OCI-LY3 (cell line): ENCODE results near the gene EHBP1.

Experiments used
- H2AFZ ChIP-seq: fragments of 200-600, 300-600 bp; shearing (Covaris generic); 2 replicates; pipeline ENCODE4 v1.6.0; 2014; ENCODE audit warnings: antibody characterized with exemption, low read depth, low read length
- H3K27ac ChIP-seq: fragments of 200-600, 300-600 bp; sonication (generic); 2 replicates; pipeline ENCODE4 v1.5.1; 2014; ENCODE audit warnings: mild to moderate bottlenecking, low read length, moderate library complexity, mixed read lengths
- H3K27me3 ChIP-seq: fragments of 200-600, 300-600 bp; sonication (generic); 2 replicates; pipeline ENCODE4 v1.6.1; 2014; ENCODE audit warnings: low read depth, low read length, mixed read lengths
- H3K36me3 ChIP-seq: fragments of 200-600, 300-600 bp; sonication (generic); replicated peaks from 2 replicates; pipeline ENCODE3; 2014; ENCODE audit warnings: low read depth, low read length, mixed read lengths
- H3K4me1 ChIP-seq: fragments of 300-600, 200-600 bp; sonication (generic); 2 replicates; pipeline ENCODE4 v1.6.1; 2014; ENCODE audit warnings: low read length, mixed read lengths
- H3K4me2 ChIP-seq: fragments of 200-600, 300-600 bp; sonication (generic); 2 replicates; pipeline ENCODE4 v1.6.1; 2014; ENCODE audit warnings: low read length, mixed read lengths
- H3K4me3 ChIP-seq: fragments of 300-600, 200-600 bp; sonication (generic); 2 replicates; pipeline ENCODE4 v1.5.1; 2014; ENCODE audit warnings: antibody characterized with exemption, mild to moderate bottlenecking, low read length, moderate library complexity
- H3K79me2 ChIP-seq: fragments of 300-600, 200-600 bp; shearing (Covaris generic); 2 replicates; pipeline ENCODE4 v1.6.1; 2014; ENCODE audit warnings: mild to moderate bottlenecking, low read length, mixed read lengths
- H3K9ac ChIP-seq: fragments of 300-600, 200-600 bp; shearing (Covaris generic); 2 replicates; pipeline ENCODE4 v1.6.0; 2014; ENCODE audit warnings: mild to moderate bottlenecking, low read length, moderate library complexity
- H3K9me3 ChIP-seq: fragments of 200-600, 300-600 bp; shearing (Covaris generic); 2 replicates; pipeline ENCODE4 v1.6.1; 2014; ENCODE audit warnings: low read length, mixed read lengths; ENCODE audit not compliant: insufficient read depth
- H4K20me1 ChIP-seq: fragments of 200-600, 300-600 bp; sonication (generic); 2 replicates; pipeline ENCODE4 v1.6.1; 2016; ENCODE audit warnings: low read length, mixed read lengths; ENCODE audit not compliant: insufficient read depth
- EZH2phosphoT487 ChIP-seq: fragments of 200-600 bp; shearing (Covaris generic); IDR thresholded peaks from 2 replicates; pipeline ENCODE4 v1.6.1; 2018; ENCODE audit warnings: antibody characterized with exemption, mixed run types, low read depth
- TF ChIP-seq, protein P1 (sequence below): fragments of 200-600, 300-600 bp; sonication (generic); IDR thresholded peaks from 2 replicates; pipeline ENCODE4 v1.5.1; 2014; ENCODE audit warnings: antibody characterized with exemption, low read length, low read depth

EHBP1 gene

DNA sequence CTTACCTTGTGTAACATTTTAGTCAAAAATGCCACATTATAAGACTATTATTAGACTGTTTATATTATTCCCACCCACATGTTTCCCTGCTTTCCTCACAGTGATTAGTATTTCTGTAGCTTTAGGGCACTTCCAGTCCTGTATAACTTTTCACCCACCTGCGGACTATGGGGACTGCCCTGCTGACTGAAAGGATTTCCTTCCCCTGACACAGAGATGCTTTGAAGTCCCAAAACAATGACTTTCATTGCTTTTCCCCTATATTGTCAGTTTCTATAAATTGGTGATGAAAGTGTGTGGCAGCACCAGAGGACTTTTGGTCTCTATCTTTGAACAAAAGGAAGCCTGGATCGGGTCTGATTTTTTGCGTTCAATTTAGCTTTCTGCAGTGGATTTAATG, 286.1 kb downstream of the EHBP1 start:
- no peaks in the 10 kb centered on the region for H3K4me1 ChIP-seq
- no peaks in the 10 kb centered on the region for H3K79me2 ChIP-seq
- H3K36me3 ChIP-seq = no peaks in the 10 kb centered on the region
- no peak overlapping the region for H3K4me3 ChIP-seq
- no peak overlapping the region for H3K9ac ChIP-seq
- H3K27ac ChIP-seq = no peak overlapping the region
- TF ChIP-seq EZH2phosphoT487 = no peak
- TF ChIP-seq, protein P1, sequence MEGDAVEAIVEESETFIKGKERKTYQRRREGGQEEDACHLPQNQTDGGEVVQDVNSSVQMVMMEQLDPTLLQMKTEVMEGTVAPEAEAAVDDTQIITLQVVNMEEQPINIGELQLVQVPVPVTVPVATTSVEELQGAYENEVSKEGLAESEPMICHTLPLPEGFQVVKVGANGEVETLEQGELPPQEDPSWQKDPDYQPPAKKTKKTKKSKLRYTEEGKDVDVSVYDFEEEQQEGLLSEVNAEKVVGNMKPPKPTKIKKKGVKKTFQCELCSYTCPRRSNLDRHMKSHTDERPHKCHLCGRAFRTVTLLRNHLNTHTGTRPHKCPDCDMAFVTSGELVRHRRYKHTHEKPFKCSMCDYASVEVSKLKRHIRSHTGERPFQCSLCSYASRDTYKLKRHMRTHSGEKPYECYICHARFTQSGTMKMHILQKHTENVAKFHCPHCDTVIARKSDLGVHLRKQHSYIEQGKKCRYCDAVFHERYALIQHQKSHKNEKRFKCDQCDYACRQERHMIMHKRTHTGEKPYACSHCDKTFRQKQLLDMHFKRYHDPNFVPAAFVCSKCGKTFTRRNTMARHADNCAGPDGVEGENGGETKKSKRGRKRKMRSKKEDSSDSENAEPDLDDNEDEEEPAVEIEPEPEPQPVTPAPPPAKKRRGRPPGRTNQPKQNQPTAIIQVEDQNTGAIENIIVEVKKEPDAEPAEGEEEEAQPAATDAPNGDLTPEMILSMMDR = no peak
- no peak overlapping the region for H3K4me2 ChIP-seq
- H3K27me3 ChIP-seq = no peaks in the 10 kb centered on the region
- no peaks in the 10 kb centered on the region for H3K9me3 ChIP-seq
- no peaks in the 10 kb centered on the region for H4K20me1 ChIP-seq
- no peak overlapping the region for H2AFZ ChIP-seq

DNA sequence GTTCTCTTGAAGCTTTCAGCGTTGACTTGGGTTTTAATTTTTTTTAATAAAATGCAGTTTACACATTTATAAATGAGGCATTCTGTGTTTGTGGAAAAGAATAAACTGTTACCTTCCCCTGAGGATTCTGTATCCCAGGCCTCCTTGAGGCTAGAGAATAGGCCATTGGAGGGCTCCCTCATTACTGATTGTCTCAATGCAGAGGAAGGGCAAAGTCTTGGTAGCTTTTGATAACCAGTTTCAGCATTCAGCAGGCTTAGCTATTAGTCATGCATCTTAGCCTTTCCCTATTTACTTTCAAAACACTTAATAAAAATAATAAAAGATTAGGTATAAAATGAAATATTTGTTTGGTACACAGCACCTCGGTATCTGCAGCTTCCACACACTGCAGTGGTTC, 287.0 kb downstream of the EHBP1 start:
- H3K27me3 ChIP-seq = no peaks in the 10 kb centered on the region
- H3K36me3 ChIP-seq = no peaks in the 10 kb centered on the region
- H2AFZ ChIP-seq = no peak overlapping the region
- no peak overlapping the region for H3K4me3 ChIP-seq
- H4K20me1 ChIP-seq = no peaks in the 10 kb centered on the region
- no peaks in the 10 kb centered on the region for H3K4me1 ChIP-seq
- H3K79me2 ChIP-seq = no peaks in the 10 kb centered on the region
- no peak overlapping the region for H3K9ac ChIP-seq
- H3K27ac ChIP-seq = no peak overlapping the region
- H3K4me2 ChIP-seq = no peak overlapping the region
- TF ChIP-seq, protein P1 = no peak
- TF ChIP-seq EZH2phosphoT487 = no peak
- no peaks in the 10 kb centered on the region for H3K9me3 ChIP-seq

DNA sequence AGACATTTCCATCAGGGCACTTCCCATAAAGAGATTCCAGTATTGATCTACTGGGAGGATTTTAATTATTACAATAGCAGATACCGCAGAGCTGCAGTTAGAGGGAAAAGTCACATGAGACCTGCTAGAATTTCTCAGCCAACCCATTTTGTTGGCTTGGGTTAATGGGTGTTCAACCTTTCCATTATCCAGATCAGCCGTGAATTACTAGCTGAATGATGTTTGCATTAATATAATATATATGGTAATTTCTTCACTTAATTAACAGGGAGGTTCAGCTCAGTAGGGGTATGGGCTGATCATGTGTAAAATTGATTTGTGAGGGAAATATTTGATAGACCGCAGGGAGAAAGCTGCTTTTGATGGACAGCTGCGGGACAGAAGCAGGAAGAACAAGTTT, 288.7 kb downstream of the EHBP1 start:
- H3K4me1 ChIP-seq = no peaks in the 10 kb centered on the region
- H3K36me3 ChIP-seq = no peaks in the 10 kb centered on the region
- H2AFZ ChIP-seq = no peak overlapping the region
- no peaks in the 10 kb centered on the region for H4K20me1 ChIP-seq
- H3K79me2 ChIP-seq = no peaks in the 10 kb centered on the region
- TF ChIP-seq, protein P1 = no peak
- TF ChIP-seq EZH2phosphoT487 = no peak
- no peaks in the 10 kb centered on the region for H3K9me3 ChIP-seq
- H3K9ac ChIP-seq = no peak overlapping the region
- H3K4me3 ChIP-seq = no peak overlapping the region
- no peak overlapping the region for H3K4me2 ChIP-seq
- no peak overlapping the region for H3K27ac ChIP-seq
- no peaks in the 10 kb centered on the region for H3K27me3 ChIP-seq

DNA sequence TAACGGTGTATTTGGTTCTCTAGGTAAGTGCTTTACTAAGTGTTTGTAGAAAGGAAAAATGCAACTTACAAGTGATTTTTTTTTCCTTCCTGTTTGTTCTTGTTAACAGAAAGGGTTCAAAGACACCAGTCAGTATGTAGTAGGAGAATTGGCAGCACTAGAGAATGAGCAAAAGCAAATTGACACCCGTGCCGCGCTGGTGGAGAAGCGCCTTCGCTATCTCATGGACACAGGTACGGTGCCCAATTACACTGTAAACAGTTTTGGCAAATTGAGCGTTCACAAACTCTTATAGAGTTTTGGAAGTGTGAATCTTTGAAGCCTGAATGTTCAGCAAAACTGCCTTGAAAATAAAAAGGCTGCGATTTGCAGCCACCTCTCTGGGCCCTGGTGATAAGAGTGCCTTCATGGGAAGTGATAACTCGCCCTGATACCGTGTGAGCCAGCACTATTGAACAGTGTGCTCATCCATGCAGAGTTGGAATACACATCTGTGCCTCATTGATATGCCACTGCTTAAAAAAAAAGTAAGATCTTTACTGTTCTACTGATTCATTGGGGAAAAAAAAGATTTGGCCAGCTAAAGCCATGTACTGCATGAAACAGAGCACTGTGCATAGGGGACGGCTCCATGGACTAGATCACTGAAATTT, 291.1 kb downstream of the EHBP1 start:
- no peak for TF ChIP-seq EZH2phosphoT487
- TF ChIP-seq, protein P1 = no peak
- no peak overlapping the region for H3K4me3 ChIP-seq
- no peak overlapping the region for H3K27ac ChIP-seq
- H4K20me1 ChIP-seq = no peaks in the 10 kb centered on the region
- no peaks in the 10 kb centered on the region for H3K4me1 ChIP-seq
- H3K79me2 ChIP-seq = no peaks in the 10 kb centered on the region
- H3K4me2 ChIP-seq = no peak overlapping the region
- no peaks in the 10 kb centered on the region for H3K27me3 ChIP-seq
- H3K9me3 ChIP-seq = no peaks in the 10 kb centered on the region
- no peaks in the 10 kb centered on the region for H3K36me3 ChIP-seq
- no peak overlapping the region for H3K9ac ChIP-seq
- H2AFZ ChIP-seq = no peak overlapping the region
